H9 (cell line): Measurements from ENCODE around the gene NUBP1. TPM values are rescaled to one million over a fixed set of nuclear protein-coding genes. Genes with fewer than 3 reads are reported as not detected.

Experiments
- DNase-seq: peaks from one replicate; pipeline ENCODE4 v3.0.0-alpha.2; 2017
- H2AFZ ChIP-seq: one replicate; pipeline ENCODE4 v1.6.1; 2013; ENCODE audit warnings: mild to moderate bottlenecking, low read length, control low read depth, moderate library complexity
- H2AK5ac ChIP-seq: 2 replicates; pipeline ENCODE4 v1.6.1; 2013; ENCODE audit warnings: low read length, control low read depth, mixed read lengths; ENCODE audit not compliant: insufficient read length
- H2BK120ac ChIP-seq: one replicate; pipeline ENCODE4 v1.6.1; 2013; ENCODE audit warnings: low read depth, mild to moderate bottlenecking, low read length, control low read depth, inconsistent platforms; ENCODE audit not compliant: poor library complexity, severe bottlenecking
- H2BK12ac ChIP-seq: 2 replicates; pipeline ENCODE4 v1.6.1; 2013; ENCODE audit warnings: low read length, control low read depth, mixed read lengths, low read depth; ENCODE audit not compliant: insufficient read length
- H2BK15ac ChIP-seq: 2 replicates; pipeline ENCODE4 v1.6.1; 2013; ENCODE audit warnings: low read depth, low read length, control low read depth
- H2BK20ac ChIP-seq: one replicate; pipeline ENCODE4 v1.6.1; 2013; ENCODE audit warnings: low read depth, mild to moderate bottlenecking, low read length, control low read depth, inconsistent platforms; ENCODE audit not compliant: poor library complexity, severe bottlenecking
- H2BK5ac ChIP-seq: 2 replicates; pipeline ENCODE4 v1.6.1; 2013; ENCODE audit warnings: low read length, control low read depth, mixed read lengths; ENCODE audit not compliant: insufficient read length
- H3K14ac ChIP-seq: 2 replicates; pipeline ENCODE4 v1.6.1; 2013; ENCODE audit warnings: low read length, control low read depth; ENCODE audit not compliant: insufficient read depth
- H3K18ac ChIP-seq: 2 replicates; pipeline ENCODE4 v1.6.1; 2013; ENCODE audit warnings: low read depth, mild to moderate bottlenecking, mixed read lengths, low read length, control low read depth; ENCODE audit not compliant: insufficient read length
- H3K23ac ChIP-seq: 2 replicates; pipeline ENCODE4 v1.6.1; 2013; ENCODE audit warnings: low read length, control low read depth, mixed read lengths, low read depth; ENCODE audit not compliant: insufficient read length
- H3K23me2 ChIP-seq: 2 replicates; pipeline ENCODE4 v1.6.1; 2013; ENCODE audit warnings: low read depth, mild to moderate bottlenecking, mixed read lengths, low read length, control low read depth; ENCODE audit not compliant: insufficient read length, poor library complexity, severe bottlenecking
- H3K27ac ChIP-seq: 2 replicates; pipeline ENCODE4 v1.5.1; 2013; ENCODE audit warnings: low read length, control low read depth, mixed read lengths, low read depth; ENCODE audit not compliant: insufficient read length
- H3K27me3 ChIP-seq: 2 replicates; pipeline ENCODE4 v1.6.1; 2013; ENCODE audit warnings: low read length, control low read depth, inconsistent platforms; ENCODE audit not compliant: insufficient read depth
- H3K4ac ChIP-seq: 2 replicates; pipeline ENCODE4 v1.6.1; 2013; ENCODE audit warnings: low read depth, mild to moderate bottlenecking, control low read depth, inconsistent platforms, low read length, moderate library complexity
- H3K4me1 ChIP-seq: 2 replicates; pipeline ENCODE4 v1.6.1; 2013; ENCODE audit warnings: low read length, control low read depth, inconsistent platforms; ENCODE audit not compliant: insufficient read depth
- H3K4me2 ChIP-seq: 2 replicates; pipeline ENCODE4 v1.6.1; 2013; ENCODE audit warnings: low read length, control low read depth, mixed read lengths; ENCODE audit not compliant: insufficient read length, insufficient read depth
- H3K56ac ChIP-seq: 2 replicates; pipeline ENCODE4 v1.6.1; 2013; ENCODE audit warnings: low read depth, mild to moderate bottlenecking, mixed read lengths, low read length, control low read depth; ENCODE audit not compliant: insufficient read length
- H3K79me1 ChIP-seq: 2 replicates; pipeline ENCODE4 v1.6.1; 2013; ENCODE audit warnings: low read depth, mild to moderate bottlenecking, moderate library complexity, low read length, control low read depth, inconsistent platforms; ENCODE audit not compliant: insufficient read depth, poor library complexity, severe bottlenecking
- H3K79me2 ChIP-seq: 2 replicates; pipeline ENCODE4 v1.6.1; 2013; ENCODE audit warnings: low read length, control low read depth, inconsistent platforms; ENCODE audit not compliant: insufficient read depth
- H3K9ac ChIP-seq: 2 replicates; pipeline ENCODE4 v1.6.1; 2013; ENCODE audit warnings: low read length, control low read depth, mixed read lengths; ENCODE audit not compliant: insufficient read length; ENCODE audit errors: extremely low read depth
- H3K9me3 ChIP-seq: one replicate; pipeline ENCODE4 v1.6.1; 2013; ENCODE audit warnings: low read depth, low read length, inconsistent platforms; ENCODE audit not compliant: control insufficient read depth
- H3T11ph ChIP-seq: one replicate; pipeline ENCODE4 v1.6.1; 2013; ENCODE audit warnings: mild to moderate bottlenecking, low read length, control low read depth, inconsistent platforms
- H4K20me1 ChIP-seq: one replicate; pipeline ENCODE4 v1.6.1; 2013; ENCODE audit not compliant: control insufficient read depth, insufficient read length, insufficient read depth
- H4K5ac ChIP-seq: 2 replicates; pipeline ENCODE4 v1.6.1; 2013; ENCODE audit warnings: low read depth, mild to moderate bottlenecking, mixed read lengths, low read length, control low read depth; ENCODE audit not compliant: insufficient read length
- H4K8ac ChIP-seq: replicated peaks from 2 replicates; pipeline ENCODE4 v1.6.1; 2013; ENCODE audit warnings: low read length, control low read depth, mixed read lengths, low read depth; ENCODE audit not compliant: insufficient read length
- H4K91ac ChIP-seq: 2 replicates; pipeline ENCODE4 v1.6.1; 2013; ENCODE audit warnings: low read depth, mild to moderate bottlenecking, moderate library complexity, mixed read lengths, low read length, control low read depth; ENCODE audit not compliant: insufficient read length
- H3K27ac Mint-ChIP-seq, 3 experiments: 2 replicates in 2 of 3; 3 replicates in 1 of 3; pipeline ENCODE4 v1.8.0; 2020 to 2021; ENCODE audit warnings: mixed read lengths in 3 of 3, mild to moderate bottlenecking in 1 of 3, moderate library complexity in 1 of 3
- H3K27me3 Mint-ChIP-seq: 2 replicates; pipeline ENCODE4 v1.8.0; 2021; ENCODE audit warnings: low read depth, mild to moderate bottlenecking, moderate library complexity, mixed read lengths
- H3K36me3 Mint-ChIP-seq, 3 experiments: 2 replicates in 2 of 3; 3 replicates in 1 of 3; pipeline ENCODE4 v1.8.0; 2020 to 2021; ENCODE audit warnings: low read depth in 3 of 3, mixed read lengths in 3 of 3; ENCODE audit not compliant: insufficient read depth in 1 of 3
- H3K4me1 Mint-ChIP-seq, 2 experiments: 2 replicates each; pipeline ENCODE4 v1.8.0; 2020; ENCODE audit warnings: mixed read lengths in 2 of 2
- H3K4me3 Mint-ChIP-seq, 2 experiments: 2 replicates in 1 of 2; 3 replicates in 1 of 2; pipeline ENCODE4 v1.8.0; 2020 to 2021; ENCODE audit warnings: mild to moderate bottlenecking in 2 of 2, mixed read lengths in 2 of 2, moderate library complexity in 1 of 2
- H3K9me3 Mint-ChIP-seq, 2 experiments: 2 replicates in 1 of 2; 3 replicates in 1 of 2; pipeline ENCODE4 v1.8.0; 2020; ENCODE audit warnings: mild to moderate bottlenecking in 2 of 2, mixed read lengths in 2 of 2, moderate library complexity in 1 of 2
- CTCF ChIP-seq: fragments of 200-600 bp; sonication (generic); conservative IDR thresholded peaks from 3 replicates; pipeline ENCODE4 v1.8.0; 2021; ENCODE audit warnings: antibody characterized with exemption, mild to moderate bottlenecking
- WGBS: extraction: QIAGEN DNeasy Blood & Tissue Kit; methylation state at CpG from one replicate; pipeline ENCODE4 v1.1.7; 2013; ENCODE audit warnings: missing lambda C conversion rate, low lambda C conversion rate, mixed read lengths; ENCODE audit not compliant: insufficient read length; ENCODE audit errors: extremely low coverage; 5-methylcytosine and 5-hydroxymethylcytosine counted together
- total RNA-seq: library from RNA; stranded (reverse); gene quantifications from 2 replicates; pipeline ENCODE4 v1.2.1, GENCODE V29; 2021

The NUBP1 gene
- total RNA-seq, 1 experiment from 2014 or later, result 36.5 TPM

DNA sequence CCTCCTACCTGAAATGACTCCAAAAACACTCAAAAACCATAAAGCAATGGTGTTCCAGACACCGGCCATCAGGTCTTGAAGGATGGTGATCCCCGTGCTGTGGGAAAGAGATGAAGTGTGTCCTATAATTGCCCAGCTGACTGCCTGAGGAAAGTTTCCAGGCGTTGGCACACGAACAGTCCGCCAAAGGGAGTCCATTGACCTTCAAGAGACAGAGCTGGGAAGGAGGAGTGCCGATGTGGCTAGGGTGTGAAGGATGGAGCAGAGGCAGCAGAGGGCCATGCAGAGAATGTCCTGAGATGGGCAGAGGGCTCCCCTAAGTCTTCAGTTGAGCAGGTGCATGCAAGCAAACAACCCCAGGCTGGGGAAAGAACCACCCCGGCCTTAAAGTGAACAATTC is 11.9 kb upstream of the NUBP1 start:
- H4K5ac ChIP-seq, result no peak overlapping the region
- H2AK5ac ChIP-seq, result no peak overlapping the region
- H3K9me3 ChIP-seq, result no peaks in the 10 kb centered on the region
- no peak overlapping the region for H3K23ac ChIP-seq
- H3K27me3 Mint-ChIP-seq, result no peaks in the 10 kb centered on the region
- no peak for TF ChIP-seq CTCF
- H2BK5ac ChIP-seq, result no peak overlapping the region
- no peaks in the 10 kb centered on the region for H3K27me3 ChIP-seq
- no peak overlapping the region for H3T11ph ChIP-seq
- H3K27ac ChIP-seq, result no peak overlapping the region
- H2BK15ac ChIP-seq, result no peak overlapping the region
- H3K56ac ChIP-seq, result no peak overlapping the region
- no peak overlapping the region for H3K4ac ChIP-seq
- H2BK12ac ChIP-seq, result no peak overlapping the region
- no peak overlapping the region for H3K4me2 ChIP-seq
- H4K8ac ChIP-seq, result no peak overlapping the region
- no peak overlapping the region; a peak in 1 of 7 replicates for H3K27ac Mint-ChIP-seq
- H3K9ac ChIP-seq, result no peak overlapping the region
- no peaks in the 10 kb centered on the region for H3K79me2 ChIP-seq
- no peaks in the 10 kb centered on the region for H3K79me1 ChIP-seq
- H3K18ac ChIP-seq, result no peak overlapping the region
- no peak overlapping the region for H3K4me3 Mint-ChIP-seq
- H2AFZ ChIP-seq, result no peak overlapping the region
- H3K4me1 ChIP-seq, result no peaks in the 10 kb centered on the region
- H3K9me3 Mint-ChIP-seq, result peaks cover 4% of the 10 kb centered on the region in 2 experiments; a peak in 3 of 5 replicates
- no peak overlapping the region for H3K14ac ChIP-seq
- no peak overlapping the region for H4K91ac ChIP-seq
- H3K4me1 Mint-ChIP-seq, result peaks cover 0 to 4% of the 10 kb centered on the region in 2 experiments
- no peaks in the 10 kb centered on the region for H4K20me1 ChIP-seq
- peaks cover 0 to 6% (median 5%) of the 10 kb centered on the region in 3 experiments; a peak in 3 of 7 replicates for H3K36me3 Mint-ChIP-seq
- DNase-seq, result no peak
- no peak overlapping the region for H2BK120ac ChIP-seq
- H3K23me2 ChIP-seq, result no peaks in the 10 kb centered on the region
- H2BK20ac ChIP-seq, result no peak overlapping the region
- no CpG with 5 or more reads among the region's 7 CpGs for WGBS
